DOHH2 (cell line): ENCODE measurements around the gene JAG2.

Source experiments
- H3F3A ChIP-seq: fragments of 200-600 bp; sonication (generic), shearing (Covaris generic); 2 replicates; pipeline ENCODE4 v1.6.0; 2016; ENCODE audit warnings: antibody characterized with exemption, mild to moderate bottlenecking; ENCODE audit not compliant: control insufficient read depth, insufficient read depth
- H3K27ac ChIP-seq: fragments of 200-600 bp; sonication (generic); 2 replicates; pipeline ENCODE4 v1.5.1; 2014; ENCODE audit warnings: low read depth, mild to moderate bottlenecking, low read length, moderate library complexity
- H3K27me3 ChIP-seq: fragments of 200-600 bp; sonication (generic); 2 replicates; pipeline ENCODE4 v1.6.1; 2014; ENCODE audit warnings: mild to moderate bottlenecking, low read length, mixed read lengths; ENCODE audit not compliant: control insufficient read depth
- H3K36me3 ChIP-seq: fragments of 200-600 bp; sonication (generic); 2 replicates; pipeline ENCODE4 v1.6.1; 2014; ENCODE audit warnings: mild to moderate bottlenecking, low read length, moderate library complexity, mixed read lengths; ENCODE audit not compliant: control insufficient read depth
- H3K4me1 ChIP-seq: fragments of 200-600 bp; sonication (generic); 2 replicates; pipeline ENCODE4 v1.6.1; 2014; ENCODE audit warnings: mild to moderate bottlenecking, low read length, mixed read lengths; ENCODE audit not compliant: control insufficient read depth
- H3K4me2 ChIP-seq: fragments of 200-600 bp; sonication (generic); 2 replicates; pipeline ENCODE4 v1.6.0; 2014; ENCODE audit warnings: mild to moderate bottlenecking, low read length, moderate library complexity
- H3K4me3 ChIP-seq: fragments of 200-600 bp; sonication (generic); 2 replicates; pipeline ENCODE4 v1.5.1; 2014; ENCODE audit warnings: mild to moderate bottlenecking, low read length, mixed read lengths
- H3K79me2 ChIP-seq: fragments of 200-600 bp; sonication (generic); 2 replicates; pipeline ENCODE4 v1.6.1; 2014; ENCODE audit warnings: mild to moderate bottlenecking, low read length, mixed read lengths; ENCODE audit not compliant: control insufficient read depth
- H3K9me2 ChIP-seq: fragments of 200-600 bp; sonication (generic); replicated peaks from 2 replicates; pipeline ENCODE4 v1.6.1; 2014; ENCODE audit warnings: mild to moderate bottlenecking, low read length, mixed read lengths; ENCODE audit not compliant: control insufficient read depth
- H3K9me3 ChIP-seq: fragments of 200-600 bp; sonication (generic); 2 replicates; pipeline ENCODE4 v1.6.1; 2014; ENCODE audit warnings: antibody characterized with exemption, low read length, mixed read lengths; ENCODE audit not compliant: control insufficient read depth, insufficient read depth
- H4K20me1 ChIP-seq: fragments of 200-600 bp; sonication (generic); 2 replicates; pipeline ENCODE4 v1.6.0; 2014; ENCODE audit warnings: low read depth, mild to moderate bottlenecking, antibody characterized with exemption, low read length, moderate library complexity; ENCODE audit not compliant: control insufficient read depth, insufficient read depth
- CTCF ChIP-seq: fragments of 200-600 bp; sonication (generic); IDR thresholded peaks from one replicate; pipeline ENCODE4 v1.5.1; 2014; ENCODE audit warnings: antibody characterized with exemption, mild to moderate bottlenecking, low read depth, low read length; ENCODE audit not compliant: poor library complexity, severe bottlenecking
- EZH2phosphoT487 ChIP-seq: fragments of 200-600 bp; sonication (generic); IDR thresholded peaks from 2 replicates; pipeline ENCODE4 v1.6.1; 2017; ENCODE audit warnings: borderline replicate concordance, mild to moderate bottlenecking, antibody characterized with exemption, low read length, moderate library complexity, mixed read lengths

Gene JAG2

GRCh38 chr14:105123981-105124765, 44.4 kb downstream of the JAG2 start:
- H3K27me3 ChIP-seq = peaks cover 31% of the 10 kb centered on the region

GRCh38 chr14:105123064-105123665, 45.4 kb downstream of the JAG2 start:
- H3K27me3 ChIP-seq = peaks cover 33% of the 10 kb centered on the region
- no peaks in the 10 kb centered on the region for H3F3A ChIP-seq
- H3K79me2 ChIP-seq = no peaks in the 10 kb centered on the region
- no peaks in the 10 kb centered on the region for H3K36me3 ChIP-seq
- H3K4me3 ChIP-seq = no peak overlapping the region
- TF ChIP-seq EZH2phosphoT487 (no peak), CTCF (no peak)
- peaks cover 5% of the 10 kb centered on the region for H3K9me3 ChIP-seq
- H3K27ac ChIP-seq = no peak overlapping the region
- no peaks in the 10 kb centered on the region for H3K9me2 ChIP-seq
- H4K20me1 ChIP-seq = no peaks in the 10 kb centered on the region
- H3K4me2 ChIP-seq = no peak overlapping the region
- no peaks in the 10 kb centered on the region for H3K4me1 ChIP-seq

More at GRCh38 chr14:105123981-105124765, 44.4 kb downstream of the JAG2 start:
- TF ChIP-seq CTCF = no peak
- no peak for TF ChIP-seq EZH2phosphoT487
- no peaks in the 10 kb centered on the region for H3K4me1 ChIP-seq
- H3K79me2 ChIP-seq = no peaks in the 10 kb centered on the region
- H3K9me2 ChIP-seq = no peaks in the 10 kb centered on the region
- H3F3A ChIP-seq = no peaks in the 10 kb centered on the region
- H3K4me2 ChIP-seq = no peak overlapping the region
- H3K4me3 ChIP-seq = no peak overlapping the region
- no peaks in the 10 kb centered on the region for H3K36me3 ChIP-seq
- H3K27ac ChIP-seq = no peak overlapping the region
- H3K9me3 ChIP-seq = peaks cover 5% of the 10 kb centered on the region
- no peaks in the 10 kb centered on the region for H4K20me1 ChIP-seq

- Histone ChIP-seq H3K9me3 (peaks cover 5% of the 10 kb centered on the region), H3K79me2 (no peaks in the 10 kb centered on the region), H3K27me3 (peaks cover 40% of the 10 kb centered on the region), H3K4me1 (no peaks in the 10 kb centered on the region), H3K4me3 (no peak overlapping the region), H3K36me3 (no peaks in the 10 kb centered on the region), H3K4me2 (no peak overlapping the region), H3K9me2 (no peaks in the 10 kb centered on the region), H3F3A (no peaks in the 10 kb centered on the region), H4K20me1 (no peaks in the 10 kb centered on the region), H3K27ac (no peak overlapping the region)
- TF ChIP-seq CTCF (no peak), EZH2phosphoT487 (no peak)
Measured at GRCh38 chr14:105120056-105120455, 48.5 kb downstream of the JAG2 start.
